Heart left ventricle (tissue), 13 donors: ENCODE results near the gene DDHD1.

Experiments
- CTCF ChIP-seq, 12 donors: fragments of 200-600 bp; sonication (generic) in 4 of 12; IDR thresholded peaks; one replicate each; pipeline versions ENCODE4 v1.5.0 to v1.8.0; 2018 to 2022; ENCODE audit warnings: antibody characterized with exemption in 12 of 12, mild to moderate bottlenecking in 5 of 12
- POLR2A ChIP-seq, 2 donors: fragments of 450-650 bp; IDR thresholded peaks; one replicate each; pipeline ENCODE4 v1.6.1; 2017; ENCODE audit warnings: antibody characterized with exemption in 2 of 2, mild to moderate bottlenecking in 2 of 2, moderate library complexity in 2 of 2
- donor health status: ischemic (EF 13 %, LVEDD 7.1; RV severe dilation, severe dysfunction).
- donor health status: DM: no; HTN: yes; CAD: no.
- donor health status: DM: no; HTN: no; CAD: no.
- donor health status: ischemic (EF 25% LVEDD 6.9; RV normal size, moderate dysfunction).
- donor health status: ischemic (EF 25% LVEDD 5.7; RV mildly dilated, moderate dysfunction).
- donor health status: ischemic (EF 35%, LVEDD 5.7; RV mildly dilated, moderate dysfunction).
- donor health status: nonischemic (EF 11% LVEDD 7.7; RV severe dilation, severe dysfunction).
- donor health status: DM: yes; HTN: yes; CAD: no.
- donor health status: PGD.
- donor health status: ischemic (EF 29% LVEDD 5.4; RV normal size, mild dysfunction).
- donor health status: nonischemic (EF 23%, LVEDD 6.1; RV moderate dilation, normal function).

GRCh38 chr14:52987514-52987913 lies 165.6 kb downstream of the DDHD1 start:
- TF ChIP-seq CTCF (IDR thresholded peaks at IDR 0.05): no peak
- no peak for TF ChIP-seq POLR2A (IDR thresholded peaks at IDR 0.05)
